ENCODE data around the gene ZNF438.
"Not testable (repeated sequence)": the region's sequence is repeated elsewhere in the genome, so short reads cannot be mapped to it uniquely, and the experiment has no call there.

ZNF438 gene

GRCh38 chr10:31031558-31032257, at the start of gene ZNF438:
Gene ZNF438 (minus strand): TSS chr10:31031865. CDS start chr10:30877034, 154,831 bp downstream.
- peak; percentile 49 for DNase-seq

- DNase-seq: no peak
These were observed 44.9 kb upstream of the ZNF438 start for GRCh38 chr10:31076610-31076988.

- no peak for DNase-seq
These were observed 44.4 kb upstream of the ZNF438 start for GRCh38 chr10:31075881-31076609.

- no peak for DNase-seq
These were observed 43.8 kb upstream of the ZNF438 start for GRCh38 chr10:31075434-31075833.

GRCh38 chr10:31074722-31075086, 43.0 kb upstream of the ZNF438 start:
- no peak for DNase-seq

- no peak for DNase-seq
These were observed 42.5 kb upstream of the ZNF438 start for GRCh38 chr10:31073996-31074721.

GRCh38 chr10:31073211-31073610, 41.5 kb upstream of the ZNF438 start:
- DNase-seq: no peak

GRCh38 chr10:31072451-31072850, 40.8 kb upstream of the ZNF438 start:
- DNase-seq: no peak

GRCh38 chr10:31071232-31072005, 39.8 kb upstream of the ZNF438 start:
- DNase-seq: no peak

GRCh38 chr10:31070691-31071090, 39.0 kb upstream of the ZNF438 start:
- no peak for DNase-seq

- no peak for DNase-seq
These were observed 38.4 kb upstream of the ZNF438 start for GRCh38 chr10:31070025-31070424.

GRCh38 chr10:31069411-31069810, 37.7 kb upstream of the ZNF438 start:
- DNase-seq: no peak

- DNase-seq: no peak
These were observed 32.7 kb upstream of the ZNF438 start for GRCh38 chr10:31064348-31064747.

- DNase-seq: no peak
These were observed 32.2 kb upstream of the ZNF438 start for GRCh38 chr10:31063841-31064240.

- no peak for DNase-seq
These were observed 31.2 kb upstream of the ZNF438 start for GRCh38 chr10:31062856-31063255.

GRCh38 chr10:31061941-31062340, 30.3 kb upstream of the ZNF438 start:
- DNase-seq: no peak

- no peak for DNase-seq
These were observed 27.4 kb upstream of the ZNF438 start for GRCh38 chr10:31058795-31059703.

GRCh38 chr10:31056678-31057077, 25.0 kb upstream of the ZNF438 start:
- not testable (repeated sequence) for DNase-seq

- DNase-seq: no peak
These were observed 24.0 kb upstream of the ZNF438 start for GRCh38 chr10:31055573-31056251.

- DNase-seq: no peak
These were observed 20.0 kb upstream of the ZNF438 start for GRCh38 chr10:31051703-31052102.

GRCh38 chr10:31042670-31043069, 11.0 kb upstream of the ZNF438 start:
- DNase-seq: no peak
